Measurements from ENCODE around the gene RHOBTB3. TPM values are rescaled to one million over a fixed set of nuclear protein-coding genes. Genes with fewer than 3 reads are reported as not detected.

The RHOBTB3 gene
- total RNA-seq, 4 donors from 2014 or later: 40.1 to 134 (median 86.9) TPM

DNA sequence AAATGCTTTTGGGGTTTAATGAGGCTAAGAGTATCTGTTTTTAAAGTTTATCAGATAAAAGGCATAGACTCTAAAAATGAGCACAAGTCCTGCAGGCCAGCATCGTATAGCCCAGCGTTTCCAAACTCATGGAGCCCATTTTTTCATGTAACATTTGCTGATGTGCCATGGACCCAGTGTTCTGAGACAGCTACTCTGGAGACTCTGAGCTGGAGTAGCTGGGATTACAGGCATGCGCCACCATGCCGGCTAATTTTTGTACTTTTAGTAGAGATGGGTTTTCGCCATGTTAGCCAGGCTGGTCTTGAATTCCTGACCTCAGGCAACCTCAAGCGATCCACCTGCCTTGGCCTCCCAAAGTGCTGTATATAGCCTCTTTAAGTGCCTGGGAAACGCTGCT lies 75.6 kb downstream of the RHOBTB3 start:
- Histone ChIP-seq H3K9me3 (no peaks in the 10 kb centered on the region), H3K36me3 (no peaks in the 10 kb centered on the region), H3K27ac (peak overlapping the region in 2 of 4 donors; percentile 27 to 87), H3K4me3 (no peak overlapping the region), H3K27me3 (no peaks in the 10 kb centered on the region), H3K4me1 (peaks cover 41 to 60% of the 10 kb centered on the region in 2 donors)
- ATAC-seq (no peak), DNase-seq (no peak)
- intact Hi-C loops (cut with DNase I; ENCODE audit: low total_unique reads): no loop called here
- in situ Hi-C loops (cut with MboI; ENCODE audit: low sequenced_read_pairs in 4 of 4): no loop called here
- TF ChIP-seq POLR2A (IDR thresholded peaks at IDR 0.05) (no peak), CTCF (IDR thresholded peaks at IDR 0.05 in 4 of 5, conservative IDR thresholded peaks at IDR 0.05 in 1 of 5) (no peak)

DNA sequence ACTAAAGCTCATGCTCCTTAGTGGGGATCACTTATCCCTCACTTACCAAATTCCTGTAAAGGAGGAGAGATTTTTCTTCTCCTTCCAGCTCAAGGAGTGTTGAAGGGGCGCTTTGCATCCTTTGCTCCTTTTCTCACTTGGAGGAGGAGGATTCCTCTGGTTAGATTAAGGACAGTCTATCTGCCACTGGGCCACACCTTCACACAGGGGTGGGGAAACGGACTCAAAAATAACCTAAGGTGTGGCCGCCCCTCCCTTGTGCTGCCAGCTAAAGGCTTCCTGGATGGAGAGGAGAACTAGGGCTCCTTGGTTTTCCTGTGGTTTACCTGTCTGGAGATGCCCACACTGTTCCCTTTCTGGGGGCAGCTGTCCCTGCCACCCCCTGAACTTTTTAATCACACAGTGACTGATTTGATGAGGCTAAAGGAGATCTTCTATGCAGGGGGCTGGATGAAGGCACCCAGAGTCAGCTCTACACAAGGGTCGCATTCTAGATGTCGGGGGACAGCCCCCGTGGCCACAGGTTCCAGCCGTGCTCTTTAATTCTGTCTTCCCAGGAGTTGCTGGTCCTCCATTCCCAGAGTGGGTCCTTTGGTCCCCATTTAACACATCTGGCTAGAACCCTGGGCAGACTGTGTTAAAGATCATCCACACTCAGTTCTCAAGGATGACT lies 77.0 kb downstream of the RHOBTB3 start:
- peaks cover 0 to 3% of the 10 kb centered on the region in 2 donors for H3K36me3 ChIP-seq
- TF ChIP-seq POLR2A (IDR thresholded peaks at IDR 0.05) (no peak), CTCF (IDR thresholded peaks at IDR 0.05 in 4 of 5, conservative IDR thresholded peaks at IDR 0.05 in 1 of 5) (no peak)
- intact Hi-C loops (cut with DNase I; ENCODE audit: low total_unique reads) (loop anchor here (2.0 kb wide), 1 partner anchor 23 kb away; no protein-coding TSS in a partner anchor), in situ Hi-C loops (cut with MboI; ENCODE audit: low sequenced_read_pairs in 4 of 4) (no loop called here)
- peaks cover 49 to 64% of the 10 kb centered on the region in 2 donors for H3K4me1 ChIP-seq
- ATAC-seq (no peak), DNase-seq (no peak)
- H3K4me3 ChIP-seq: no peak overlapping the region
- no peaks in the 10 kb centered on the region for H3K27me3 ChIP-seq
- H3K9me3 ChIP-seq: no peaks in the 10 kb centered on the region
- H3K27ac ChIP-seq: peak overlapping the region; percentile 87 to 92 (median 91)

GRCh38 chr5:95808686-95809413 lies 77.7 kb downstream of the RHOBTB3 start:
- peaks cover 0 to 10% of the 10 kb centered on the region in 2 donors for H3K36me3 ChIP-seq
- intact Hi-C loops (cut with DNase I; ENCODE audit: low total_unique reads): loop anchor here (2.0 kb wide), 1 partner anchor 24 kb away; no protein-coding TSS in a partner anchor

GRCh38 chr5:95809414-95809960 lies 78.4 kb downstream of the RHOBTB3 start:
- no peaks in the 10 kb centered on the region for H3K27me3 ChIP-seq
- ATAC-seq (peak; percentile 71 to 86), DNase-seq (peak; percentile 44 to 71)
- no peak for TF ChIP-seq CTCF (IDR thresholded peaks at IDR 0.05 in 4 of 5, conservative IDR thresholded peaks at IDR 0.05 in 1 of 5)
- no peak for TF ChIP-seq POLR2A (IDR thresholded peaks at IDR 0.05)
- H3K4me3 ChIP-seq: peak overlapping the region in 1 of 4 donors; percentile 19
- intact Hi-C loops (cut with DNase I; ENCODE audit: low total_unique reads) (loop anchor here (2.0 kb wide), 1 partner anchor 25 kb away; no protein-coding TSS in a partner anchor), in situ Hi-C loops (cut with MboI; ENCODE audit: low sequenced_read_pairs in 4 of 4) (no loop called here)
- H3K36me3 ChIP-seq: peaks cover 0 to 17% of the 10 kb centered on the region in 2 donors
- no peaks in the 10 kb centered on the region for H3K9me3 ChIP-seq
- peak overlapping the region; percentile 87 to 92 (median 91) for H3K27ac ChIP-seq
- peaks cover 47 to 65% of the 10 kb centered on the region in 2 donors for H3K4me1 ChIP-seq

More at GRCh38 chr5:95808686-95809413, 77.7 kb downstream of the RHOBTB3 start:
- no peak for TF ChIP-seq CTCF (IDR thresholded peaks at IDR 0.05 in 4 of 5, conservative IDR thresholded peaks at IDR 0.05 in 1 of 5)
- no peak for TF ChIP-seq POLR2A (IDR thresholded peaks at IDR 0.05)
- no peaks in the 10 kb centered on the region for H3K27me3 ChIP-seq
- peak; percentile 65 to 67 for ATAC-seq
- H3K9me3 ChIP-seq: no peaks in the 10 kb centered on the region
- H3K4me3 ChIP-seq: peak overlapping the region in 1 of 4 donors; percentile 19
- in situ Hi-C loops (cut with MboI; ENCODE audit: low sequenced_read_pairs in 4 of 4): no loop called here
- DNase-seq: peak; percentile 62 to 81
- H3K4me1 ChIP-seq: peaks cover 47 to 64% of the 10 kb centered on the region in 2 donors
- peak overlapping the region; percentile 87 to 92 (median 91) for H3K27ac ChIP-seq

Data from gastrocnemius medialis (tissue), 4 donors.